Lower lobe of right lung (tissue), 2 donors: ENCODE data around the gene NT5M. TPM values are rescaled to one million over a fixed set of nuclear protein-coding genes. Genes with fewer than 3 reads are reported as not detected.

Experiments used
- ATAC-seq, 2 donors: fragments of 200-7000 bp; cut with Tn5 transposase; one replicate each; pipeline ENCODE4 v1.9.1; 2020 to 2022; ENCODE audit warnings: mild to moderate bottlenecking in 2 of 2, moderate library complexity in 2 of 2
- DNase-seq: peaks from one replicate; pipeline ENCODE4 v3.0.0-alpha.2; 2020
- H3K27ac ChIP-seq: fragments of 200-600 bp; one replicate; pipeline ENCODE4 v1.8.0; 2022
- H3K27me3 ChIP-seq: fragments of 200-600 bp; one replicate; pipeline ENCODE4 v1.8.0; 2022; ENCODE audit warnings: low read depth
- H3K36me3 ChIP-seq: fragments of 200-600 bp; one replicate; pipeline ENCODE4 v1.8.0; 2022; ENCODE audit warnings: mild to moderate bottlenecking
- H3K4me1 ChIP-seq: fragments of 200-600 bp; one replicate; pipeline ENCODE4 v1.8.0; 2022
- H3K4me3 ChIP-seq: fragments of 200-600 bp; one replicate; pipeline ENCODE4 v1.8.0; 2022; ENCODE audit warnings: mild to moderate bottlenecking
- H3K9me3 ChIP-seq: fragments of 200-600 bp; one replicate; pipeline ENCODE4 v1.8.0; 2022
- intact Hi-C: fragments of 100-400 bp; cut with DNase I; formaldehyde crosslinking; loops from one replicate; pipeline ENCODE4 v1.11.0; 2022
- total RNA-seq: library from RNA; stranded (reverse); fragmentation: NEBNext Ultra II Directional; extraction: Animal tissue kit (Norgen Biotek cat#: 25700); gene quantifications from one replicate; pipeline ENCODE4 v1.2.1, GENCODE V29; 2021
- TF ChIP-seq, protein P1 (sequence below): fragments of 200-600 bp; IDR thresholded peaks from one replicate; pipeline ENCODE4 v1.8.0; 2022; ENCODE audit warnings: antibody characterized with exemption, mild to moderate bottlenecking
- donor health status: DM: no; HTN: yes; CAD: no; lungs with severe emphysema.

NT5M gene
- total RNA-seq, 1 donor from 2014 or later: 1.1 TPM

- Histone ChIP-seq H3K27me3 (no peaks in the 10 kb centered on the region), H3K27ac (no peak overlapping the region), H3K9me3 (no peaks in the 10 kb centered on the region), H3K36me3 (no peaks in the 10 kb centered on the region), H3K4me3 (no peak overlapping the region), H3K4me1 (no peaks in the 10 kb centered on the region)
- intact Hi-C loops: no loop called here
- ATAC-seq (no peak), DNase-seq (no peak)
- TF ChIP-seq, protein P1, sequence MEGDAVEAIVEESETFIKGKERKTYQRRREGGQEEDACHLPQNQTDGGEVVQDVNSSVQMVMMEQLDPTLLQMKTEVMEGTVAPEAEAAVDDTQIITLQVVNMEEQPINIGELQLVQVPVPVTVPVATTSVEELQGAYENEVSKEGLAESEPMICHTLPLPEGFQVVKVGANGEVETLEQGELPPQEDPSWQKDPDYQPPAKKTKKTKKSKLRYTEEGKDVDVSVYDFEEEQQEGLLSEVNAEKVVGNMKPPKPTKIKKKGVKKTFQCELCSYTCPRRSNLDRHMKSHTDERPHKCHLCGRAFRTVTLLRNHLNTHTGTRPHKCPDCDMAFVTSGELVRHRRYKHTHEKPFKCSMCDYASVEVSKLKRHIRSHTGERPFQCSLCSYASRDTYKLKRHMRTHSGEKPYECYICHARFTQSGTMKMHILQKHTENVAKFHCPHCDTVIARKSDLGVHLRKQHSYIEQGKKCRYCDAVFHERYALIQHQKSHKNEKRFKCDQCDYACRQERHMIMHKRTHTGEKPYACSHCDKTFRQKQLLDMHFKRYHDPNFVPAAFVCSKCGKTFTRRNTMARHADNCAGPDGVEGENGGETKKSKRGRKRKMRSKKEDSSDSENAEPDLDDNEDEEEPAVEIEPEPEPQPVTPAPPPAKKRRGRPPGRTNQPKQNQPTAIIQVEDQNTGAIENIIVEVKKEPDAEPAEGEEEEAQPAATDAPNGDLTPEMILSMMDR: no peak
Measured at GRCh38 chr17:17348872-17349723, 45.9 kb downstream of the NT5M start.

- Histone ChIP-seq H3K27ac (no peak overlapping the region), H3K27me3 (no peaks in the 10 kb centered on the region), H3K9me3 (no peaks in the 10 kb centered on the region), H3K4me1 (no peaks in the 10 kb centered on the region), H3K36me3 (no peaks in the 10 kb centered on the region), H3K4me3 (no peak overlapping the region)
- TF ChIP-seq, protein P1: no peak
- ATAC-seq (no peak), DNase-seq (no peak)
- intact Hi-C loops: no loop called here
Measured at GRCh38 chr17:17349724-17350106, 46.5 kb downstream of the NT5M start.

DNA sequence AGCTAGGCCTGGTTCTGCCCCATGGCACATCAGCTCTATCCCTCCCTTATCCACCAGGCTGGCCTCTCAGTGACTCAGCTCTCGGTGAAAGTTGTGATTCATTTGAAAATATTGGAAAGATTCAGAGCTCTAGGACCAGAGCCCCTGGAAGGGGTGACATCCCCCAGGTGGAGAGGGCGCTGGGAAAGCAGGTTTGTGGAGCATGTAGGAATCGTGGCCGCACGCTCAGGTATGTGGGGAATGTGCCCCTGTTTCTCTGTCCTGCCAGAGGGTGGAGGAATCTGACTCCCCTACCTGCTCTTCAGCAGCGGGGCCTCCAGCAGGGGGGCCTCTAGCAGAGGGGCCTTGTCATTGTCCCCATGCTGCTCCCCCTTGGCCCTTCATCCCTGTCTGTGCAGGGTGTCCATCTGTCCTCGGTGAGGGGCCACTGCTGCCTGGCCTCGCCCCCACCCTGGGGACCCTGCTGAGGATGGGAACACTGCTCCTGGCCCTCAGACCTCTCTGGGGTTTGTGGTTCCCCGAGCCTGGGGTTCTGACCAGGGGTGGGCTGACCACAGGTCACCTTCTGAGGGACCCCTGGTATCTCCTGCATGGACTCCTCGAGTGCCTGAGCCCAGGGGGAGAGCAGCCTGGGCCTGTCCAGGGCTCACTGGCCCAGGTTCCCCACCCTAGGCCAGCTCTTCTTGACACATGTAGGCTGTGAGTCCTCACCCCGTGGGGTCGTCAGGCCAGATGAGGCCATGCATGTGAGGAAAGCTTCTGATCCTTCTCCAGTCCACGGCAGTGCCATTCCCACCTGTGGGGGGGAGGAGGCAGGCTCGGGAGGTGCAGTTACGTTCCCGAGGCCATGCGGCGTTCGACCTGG lies 47.5 kb downstream of the NT5M start:
- Histone ChIP-seq H3K4me3 (no peak overlapping the region), H3K9me3 (no peaks in the 10 kb centered on the region), H3K27ac (no peak overlapping the region), H3K36me3 (no peaks in the 10 kb centered on the region), H3K4me1 (peaks cover 8% of the 10 kb centered on the region), H3K27me3 (no peaks in the 10 kb centered on the region)
- intact Hi-C loops: no loop called here
- TF ChIP-seq, protein P1: no peak
- ATAC-seq: no peak
- DNase-seq: no peak

DNA sequence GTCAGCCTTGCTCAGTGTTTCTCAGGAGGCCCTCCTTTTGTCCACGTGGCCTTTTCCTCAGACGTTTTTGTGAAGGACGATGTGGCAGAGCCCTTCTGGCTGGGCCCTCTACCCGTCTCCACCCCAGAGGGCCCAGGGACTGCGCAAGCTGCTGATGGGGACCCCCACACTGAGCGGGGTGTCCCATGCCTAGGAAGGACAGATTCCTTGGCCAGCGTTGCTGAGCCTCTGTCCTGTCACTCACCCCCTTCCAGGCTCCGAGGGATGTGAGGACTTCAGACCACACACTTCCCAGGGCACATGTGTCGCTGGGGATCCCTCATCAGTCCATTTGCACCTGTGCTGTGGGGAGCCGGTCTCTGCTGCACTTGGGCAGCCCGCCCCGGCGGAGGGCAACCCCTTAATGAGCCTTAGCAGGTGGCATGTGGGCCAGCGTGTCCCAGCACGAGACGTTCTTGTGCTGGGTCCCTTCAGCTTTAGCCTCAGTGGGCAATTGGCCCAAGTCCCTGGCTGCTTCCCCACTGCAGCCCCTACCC lies 48.3 kb downstream of the NT5M start:
- intact Hi-C loops: no loop called here
- no peaks in the 10 kb centered on the region for H3K27me3 ChIP-seq
- TF ChIP-seq, protein P1: no peak
- H3K4me1 ChIP-seq: peaks cover 10% of the 10 kb centered on the region
- H3K27ac ChIP-seq: no peak overlapping the region
- ATAC-seq (no peak), DNase-seq (no peak)
- no peak overlapping the region for H3K4me3 ChIP-seq
- H3K9me3 ChIP-seq: no peaks in the 10 kb centered on the region
- no peaks in the 10 kb centered on the region for H3K36me3 ChIP-seq

DNA sequence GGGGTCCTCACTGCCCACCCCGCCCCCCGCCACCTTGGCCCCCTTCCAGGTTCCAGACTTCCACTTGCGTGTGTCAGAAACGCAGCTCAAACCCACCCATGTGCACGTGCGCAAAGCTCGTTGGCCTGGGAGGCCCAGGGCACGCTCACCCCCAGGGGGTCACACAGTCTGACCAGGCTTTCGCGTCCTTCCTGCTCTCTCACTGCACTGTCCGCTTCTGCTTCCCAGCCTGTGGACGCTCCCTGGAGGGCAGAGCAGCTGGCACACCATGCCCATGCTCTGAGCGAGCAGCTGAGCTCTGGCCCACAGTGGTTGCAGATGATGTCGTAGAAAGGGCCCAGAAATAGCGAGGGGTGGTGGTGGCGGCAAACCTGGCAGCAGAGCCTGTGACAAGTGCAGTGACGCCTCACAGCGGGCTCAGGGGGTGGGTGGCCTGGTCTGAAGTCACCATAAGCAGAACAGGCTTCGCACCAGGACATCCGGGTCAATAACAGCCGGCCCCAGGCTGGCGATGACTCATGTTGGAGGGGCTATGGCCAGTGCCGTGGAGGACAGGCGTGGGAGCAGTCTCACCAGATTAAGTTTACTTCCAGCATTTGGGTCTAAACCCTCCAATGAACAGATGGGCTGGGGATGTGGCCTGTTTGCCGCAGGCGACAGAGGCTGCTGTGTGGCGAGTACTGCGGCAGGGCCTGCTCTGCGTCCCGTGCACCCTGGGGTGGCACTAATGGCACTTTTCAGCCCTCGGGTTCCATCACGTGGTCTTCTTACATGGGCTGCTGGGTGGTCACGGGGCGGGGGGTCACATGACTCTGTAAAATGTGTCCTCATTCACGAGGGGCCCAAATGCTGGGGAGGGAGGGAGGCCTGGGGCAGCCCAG lies 49.0 kb downstream of the NT5M start:
- ATAC-seq: no peak
- intact Hi-C loops: no loop called here
- H3K27me3 ChIP-seq: no peaks in the 10 kb centered on the region
- H3K27ac ChIP-seq: no peak overlapping the region
- DNase-seq: no peak
- H3K36me3 ChIP-seq: no peaks in the 10 kb centered on the region
- TF ChIP-seq, protein P1: no peak
- H3K4me3 ChIP-seq: no peak overlapping the region
- H3K9me3 ChIP-seq: no peaks in the 10 kb centered on the region
- peaks cover 10% of the 10 kb centered on the region for H3K4me1 ChIP-seq
